ENCODE data around the gene RASSF4. TPM values are rescaled to one million over a fixed set of nuclear protein-coding genes. Genes with fewer than 3 reads are reported as not detected.
A peak's percentile ranks its signal among the peaks of the same experiment; 100 is the strongest.

Gene RASSF4
- total RNA-seq, 1 experiment from 2014 or later, result not detected

- peaks cover 17% of the 10 kb centered on the region for H3K36me3 Mint-ChIP-seq (ENCODE audit: insufficient read depth, unreplicated experiment)
- CTCF ChIA-PET, result interaction anchor here (0.7 to 2.2 kb wide), 4 partner anchors 9 to 229 kb away, joined by 3 to 6 read pairs (median 4); no protein-coding TSS in a partner anchor
These were observed 13.3 kb downstream of the RASSF4 start for GRCh38 chr10:44972874-44973306.

GRCh38 chr10:44973323-44974081, 13.9 kb downstream of the RASSF4 start:
- no TSS peak for BruUV-seq (replicated peaks)
- intact Hi-C loops (cut with micrococcal nuclease), result no loop called here
- Mint-ChIP-seq H3K36me3 (ENCODE audit: insufficient read depth, unreplicated experiment) (peaks cover 17% of the 10 kb centered on the region), H3K4me1 (ENCODE audit: insufficient read depth, unreplicated experiment) (peaks cover 15% of the 10 kb centered on the region), H3K4me3 (ENCODE audit: unreplicated experiment) (no peak overlapping the region), H3K9me3 (ENCODE audit: unreplicated experiment) (no peaks in the 10 kb centered on the region), H3K27me3 (ENCODE audit: insufficient read depth, unreplicated experiment) (no peaks in the 10 kb centered on the region), H3K27ac (ENCODE audit: low read depth, unreplicated experiment) (no peak overlapping the region)
- ChIA-PET POLR2A (no interaction called here), CTCF (interaction anchor here (0.7 to 2.2 kb wide), 8 partner anchors 10 to 228 kb away, joined by 3 to 9 read pairs (median 4); no protein-coding TSS in a partner anchor)
- TF ChIP-seq CTCF (IDR thresholded peaks at IDR 0.05; ENCODE audit: unreplicated experiment), result no peak
- no peak for DNase-seq (ENCODE audit: unreplicated experiment)

More at GRCh38 chr10:44972874-44973306, 13.3 kb downstream of the RASSF4 start:
- H3K4me3 Mint-ChIP-seq (ENCODE audit: unreplicated experiment), result no peak overlapping the region
- no peak for TF ChIP-seq CTCF (IDR thresholded peaks at IDR 0.05; ENCODE audit: unreplicated experiment)
- H3K9me3 Mint-ChIP-seq (ENCODE audit: unreplicated experiment), result no peaks in the 10 kb centered on the region
- no peak overlapping the region for H3K27ac Mint-ChIP-seq (ENCODE audit: low read depth, unreplicated experiment)
- intact Hi-C loops (cut with micrococcal nuclease), result no loop called here
- H3K4me1 Mint-ChIP-seq (ENCODE audit: insufficient read depth, unreplicated experiment), result peaks cover 17% of the 10 kb centered on the region
- no peak for DNase-seq (ENCODE audit: unreplicated experiment)
- BruUV-seq (replicated peaks), result no TSS peak
- H3K27me3 Mint-ChIP-seq (ENCODE audit: insufficient read depth, unreplicated experiment), result no peaks in the 10 kb centered on the region
- POLR2A ChIA-PET, result no interaction called here

- BruUV-seq (replicated peaks), result no TSS peak
- Mint-ChIP-seq H3K9me3 (ENCODE audit: unreplicated experiment) (no peaks in the 10 kb centered on the region), H3K36me3 (ENCODE audit: insufficient read depth, unreplicated experiment) (peaks cover 19% of the 10 kb centered on the region), H3K27me3 (ENCODE audit: insufficient read depth, unreplicated experiment) (no peaks in the 10 kb centered on the region), H3K4me3 (ENCODE audit: unreplicated experiment) (peak overlapping the region; percentile 58), H3K4me1 (ENCODE audit: insufficient read depth, unreplicated experiment) (peaks cover 22% of the 10 kb centered on the region), H3K27ac (ENCODE audit: low read depth, unreplicated experiment) (peak overlapping the region; percentile 61)
- CTCF ChIA-PET, result interaction anchor here (0.7 to 2.2 kb wide), 5 partner anchors 11 to 105 kb away, joined by 3 to 9 read pairs (median 5); no protein-coding TSS in a partner anchor
- POLR2A ChIA-PET, result no interaction called here
- no peak for TF ChIP-seq CTCF (IDR thresholded peaks at IDR 0.05; ENCODE audit: unreplicated experiment)
- DNase-seq (ENCODE audit: unreplicated experiment), result no peak
- intact Hi-C loops (cut with micrococcal nuclease), result no loop called here
These were observed 14.6 kb downstream of the RASSF4 start for GRCh38 chr10:44974082-44974627.
